ENCODE data around the gene AIPL1. TPM values are rescaled to one million over a fixed set of nuclear protein-coding genes. Genes with fewer than 3 reads are reported as not detected.

Gene AIPL1
- total and polyA plus RNA-seq, 2 experiments from 2014 or later = not detected

- H3K4me3 ChIP-seq = no peak overlapping the region
Measured at GRCh38 chr17:6398955-6399354, 36.0 kb downstream of the AIPL1 start.

GRCh38 chr17:6394055-6394606 is 40.8 kb downstream of the AIPL1 start:
- Histone ChIP-seq H3K27ac (no peak overlapping the region), H3K9me3 (ENCODE audit: low read depth) (no peaks in the 10 kb centered on the region), H3K4me3 (no peak overlapping the region), H3K27me3 (no peaks in the 10 kb centered on the region), H3K36me3 (no peaks in the 10 kb centered on the region), H3K4me1 (ENCODE audit: low read depth) (no peaks in the 10 kb centered on the region)
- no peak for TF ChIP-seq CTCF (IDR thresholded peaks at IDR 0.05; ENCODE audit: low read depth, low read length)
- no peak for DNase-seq (ENCODE audit: low read depth in 1 of 2, low spot score in 1 of 2)

More at GRCh38 chr17:6398955-6399354, 36.0 kb downstream of the AIPL1 start:
- Histone ChIP-seq H3K9me3 (ENCODE audit: low read depth) (no peaks in the 10 kb centered on the region), H3K36me3 (no peaks in the 10 kb centered on the region), H3K4me1 (ENCODE audit: low read depth) (no peaks in the 10 kb centered on the region), H3K27ac (no peak overlapping the region), H3K27me3 (no peaks in the 10 kb centered on the region)
- TF ChIP-seq CTCF (IDR thresholded peaks at IDR 0.05; ENCODE audit: low read depth, low read length) = no peak
- no peak for DNase-seq (ENCODE audit: low read depth in 1 of 2, low spot score in 1 of 2)

GRCh38 chr17:6393351-6393952 is 41.5 kb downstream of the AIPL1 start:
- Histone ChIP-seq H3K36me3 (no peaks in the 10 kb centered on the region), H3K27me3 (no peaks in the 10 kb centered on the region), H3K9me3 (ENCODE audit: low read depth) (no peaks in the 10 kb centered on the region), H3K27ac (no peak overlapping the region), H3K4me3 (no peak overlapping the region), H3K4me1 (ENCODE audit: low read depth) (no peaks in the 10 kb centered on the region)
- no peak for TF ChIP-seq CTCF (IDR thresholded peaks at IDR 0.05; ENCODE audit: low read depth, low read length)
- DNase-seq (ENCODE audit: low read depth in 1 of 2, low spot score in 1 of 2) = no peak

- no peak overlapping the region for H3K4me3 ChIP-seq
- no peaks in the 10 kb centered on the region for H3K27me3 ChIP-seq
- no peak for DNase-seq (ENCODE audit: low read depth in 1 of 2, low spot score in 1 of 2)
- no peaks in the 10 kb centered on the region for H3K9me3 ChIP-seq (ENCODE audit: low read depth)
- no peak for TF ChIP-seq CTCF (IDR thresholded peaks at IDR 0.05; ENCODE audit: low read depth, low read length)
- no peaks in the 10 kb centered on the region for H3K36me3 ChIP-seq
- no peak overlapping the region for H3K27ac ChIP-seq
- no peaks in the 10 kb centered on the region for H3K4me1 ChIP-seq (ENCODE audit: low read depth)
Measured at GRCh38 chr17:6392609-6393350, 42.1 kb downstream of the AIPL1 start.

- Histone ChIP-seq H3K9me3 (ENCODE audit: low read depth) (no peaks in the 10 kb centered on the region), H3K4me1 (ENCODE audit: low read depth) (no peaks in the 10 kb centered on the region), H3K27ac (no peak overlapping the region), H3K4me3 (no peak overlapping the region), H3K36me3 (no peaks in the 10 kb centered on the region), H3K27me3 (no peaks in the 10 kb centered on the region)
- no peak for DNase-seq (ENCODE audit: low read depth in 1 of 2, low spot score in 1 of 2)
- no peak for TF ChIP-seq CTCF (IDR thresholded peaks at IDR 0.05; ENCODE audit: low read depth, low read length)
Measured at GRCh38 chr17:6388416-6388815, 46.5 kb downstream of the AIPL1 start.

All from cardiac muscle cell (in vitro differentiated cells and primary cell).